ENCODE results near the gene AIFM2.
"Not testable (repeated sequence)": the region's sequence is repeated elsewhere in the genome, so short reads cannot be mapped to it uniquely, and the experiment has no call there.

The AIFM2 gene

DNA sequence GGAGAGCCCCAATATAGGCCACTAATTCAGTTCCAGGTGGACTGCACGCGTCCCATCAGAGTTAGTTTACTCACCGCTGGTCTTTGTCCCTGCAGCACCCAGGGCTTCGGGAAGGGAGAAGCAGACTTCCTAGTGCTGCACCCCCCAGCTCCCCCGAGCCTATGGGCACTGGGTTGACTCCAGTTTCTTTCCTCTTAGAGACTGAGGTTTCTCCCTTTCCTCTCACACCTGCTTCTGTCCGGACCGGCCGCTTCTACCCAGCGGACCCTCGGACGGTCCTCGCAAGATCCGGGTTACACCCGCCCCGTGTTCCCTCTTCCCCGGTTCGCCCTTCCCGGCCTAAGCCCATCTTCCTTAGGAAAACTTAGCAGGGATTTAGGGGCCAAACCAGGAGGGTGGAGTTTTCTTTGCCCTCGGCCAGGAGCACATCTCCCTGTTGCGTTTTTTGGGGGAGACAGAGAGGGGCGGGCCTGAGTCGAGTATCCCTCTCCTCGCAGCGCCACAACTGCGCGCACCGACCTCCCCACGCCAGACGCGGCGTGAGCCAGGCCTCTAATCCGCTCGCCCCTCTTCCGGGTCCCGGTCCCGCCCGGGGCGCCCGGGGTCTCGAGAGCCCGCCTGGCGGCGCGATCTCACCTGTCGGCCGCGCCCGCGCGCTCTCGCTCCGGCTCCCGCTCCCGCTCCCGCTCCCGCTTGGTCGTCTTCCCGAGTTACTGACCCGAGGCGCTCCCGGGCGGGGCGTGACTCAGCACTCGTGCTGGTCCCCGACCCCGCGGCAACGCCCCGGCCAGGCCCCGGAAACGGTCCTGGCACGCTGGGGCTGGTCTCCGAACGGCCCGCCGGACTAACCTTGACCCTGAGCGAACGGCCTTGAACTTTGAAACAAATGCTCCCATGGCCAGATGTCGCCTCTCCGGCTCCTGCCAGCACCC, at the start of gene AIFM2:
TSS of gene AIFM2 (minus strand) at position 728 of the 932 bp plus-strand sequence. CDS start 8,741 bp downstream, outside the sequence.
- DNase-seq (ENCODE audit: low read depth) = no peak

DNA sequence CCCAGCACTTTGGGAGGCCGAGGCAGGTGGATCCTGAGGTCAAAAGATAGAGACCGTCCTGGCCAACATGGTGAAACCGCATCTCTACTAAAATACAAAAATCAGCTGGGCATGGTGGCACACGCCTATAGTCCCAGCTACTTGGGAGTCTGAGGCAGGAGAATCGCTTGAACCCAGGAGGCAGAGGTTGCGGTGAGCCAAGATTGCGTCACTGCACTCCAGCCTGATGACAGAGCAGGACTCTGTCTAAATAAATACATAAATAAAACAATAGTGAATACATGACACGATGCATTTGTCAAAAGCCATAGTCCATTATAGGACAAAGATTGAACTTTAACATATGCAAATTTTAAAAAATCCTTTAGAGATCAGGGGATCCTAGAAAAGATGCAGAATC, 46.6 kb upstream of the AIFM2 start:
- DNase-seq (ENCODE audit: low read depth) = not testable (repeated sequence)

DNA sequence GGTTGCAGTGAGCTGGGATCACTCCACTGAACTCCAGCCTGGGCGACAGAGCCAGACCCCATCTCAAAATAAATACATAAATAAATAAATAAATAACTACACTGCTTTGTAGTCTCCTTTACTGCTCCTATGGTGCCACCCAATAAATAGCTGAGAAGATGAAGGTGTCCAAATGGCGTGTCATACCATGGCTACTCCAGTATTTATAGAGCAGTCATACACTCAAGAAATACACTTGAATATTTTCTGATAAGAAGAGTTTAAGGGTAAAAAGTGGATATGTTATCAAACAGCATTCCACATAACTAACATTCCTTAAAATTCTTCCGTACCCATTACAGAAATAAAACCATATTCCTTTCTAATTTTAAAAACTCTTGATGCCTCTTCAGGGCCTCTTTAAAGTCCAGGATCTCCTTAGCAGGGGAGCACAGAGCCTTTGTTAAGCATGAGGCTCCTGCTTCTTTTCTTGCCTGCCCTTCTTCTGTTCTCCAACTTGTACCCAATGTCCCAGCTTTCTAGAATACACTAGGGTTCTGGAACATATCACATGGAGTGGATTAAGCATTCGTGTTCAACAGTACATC, 45.6 kb upstream of the AIFM2 start:
- no peak for DNase-seq (ENCODE audit: low read depth)

GRCh38 chr10:70176441-70176840, 43.8 kb upstream of the AIFM2 start:
- no peak for DNase-seq (ENCODE audit: low read depth)

GRCh38 chr10:70175516-70175915, 42.9 kb upstream of the AIFM2 start:
- DNase-seq (ENCODE audit: low read depth) = no peak

DNA sequence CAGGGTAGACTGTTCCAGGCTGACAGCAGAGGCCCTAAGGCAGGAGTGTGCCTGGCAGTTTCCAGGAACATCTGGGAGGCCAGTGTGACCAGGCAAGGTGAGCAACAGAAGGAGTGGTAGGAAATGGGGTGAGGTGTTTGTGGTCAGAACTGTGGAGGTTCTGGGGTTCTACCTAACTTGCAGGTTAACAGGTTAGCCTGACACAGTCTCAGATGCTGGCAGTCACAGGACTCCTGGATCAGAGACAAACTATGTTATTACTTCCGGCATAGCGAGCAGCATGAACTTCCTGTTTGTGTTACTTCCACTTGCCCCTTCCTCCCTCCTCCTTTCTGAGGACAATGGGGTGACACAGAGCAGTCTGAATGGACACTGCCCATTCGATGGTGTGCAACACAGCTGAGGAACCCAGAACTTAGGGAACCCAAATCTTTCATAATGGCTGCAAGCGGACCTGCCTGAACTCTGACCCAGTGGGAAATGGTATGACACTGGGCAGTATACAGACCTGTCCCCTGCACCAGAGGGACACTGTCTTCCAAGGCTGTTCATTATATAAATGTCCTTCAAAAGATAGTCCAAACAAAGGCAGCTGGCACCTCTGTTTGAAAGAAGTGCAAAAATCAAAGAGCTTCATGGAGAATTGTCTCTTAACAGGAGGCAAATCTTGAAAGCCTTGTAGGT, 41.6 kb upstream of the AIFM2 start:
- DNase-seq (ENCODE audit: low read depth) = no peak

DNA sequence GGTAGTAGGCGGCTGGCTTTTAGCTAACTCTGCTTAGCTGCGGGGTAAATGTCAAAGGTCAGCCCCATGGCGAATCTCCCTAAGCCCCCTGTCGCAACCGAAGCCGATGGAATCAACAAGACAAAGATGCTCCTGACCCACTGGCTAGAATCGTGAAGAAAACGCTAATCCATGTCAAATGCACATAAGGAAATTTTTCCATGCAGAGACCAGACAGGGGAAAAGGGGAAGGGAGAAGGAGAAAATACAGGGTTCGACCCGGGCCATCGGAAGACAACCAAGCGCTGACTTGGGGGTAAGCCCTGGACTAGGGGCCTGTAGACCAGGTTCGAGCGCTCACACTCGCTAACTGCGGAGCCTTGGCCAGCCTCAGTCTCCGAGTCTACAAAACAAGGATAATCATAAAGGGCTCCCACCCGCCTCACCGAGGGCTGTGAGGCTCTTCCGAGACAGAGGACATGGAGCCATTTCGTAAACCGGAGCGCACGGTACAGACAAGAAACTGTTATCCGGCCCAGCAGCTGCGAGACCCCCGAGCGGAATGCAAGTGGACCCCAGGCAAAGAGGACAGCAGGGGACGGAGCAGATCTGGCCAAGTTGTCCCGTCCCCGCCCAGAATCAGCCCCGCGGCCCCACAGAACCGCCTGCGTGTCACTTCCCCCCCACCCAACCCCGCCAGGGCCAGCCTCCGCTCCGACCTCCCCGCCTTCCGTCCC, 37.2 kb upstream of the AIFM2 start:
- DNase-seq (ENCODE audit: low read depth) = no peak

- no peak for DNase-seq (ENCODE audit: low read depth)
These were observed 36.4 kb upstream of the AIFM2 start for GRCh38 chr10:70169011-70169410.

DNA sequence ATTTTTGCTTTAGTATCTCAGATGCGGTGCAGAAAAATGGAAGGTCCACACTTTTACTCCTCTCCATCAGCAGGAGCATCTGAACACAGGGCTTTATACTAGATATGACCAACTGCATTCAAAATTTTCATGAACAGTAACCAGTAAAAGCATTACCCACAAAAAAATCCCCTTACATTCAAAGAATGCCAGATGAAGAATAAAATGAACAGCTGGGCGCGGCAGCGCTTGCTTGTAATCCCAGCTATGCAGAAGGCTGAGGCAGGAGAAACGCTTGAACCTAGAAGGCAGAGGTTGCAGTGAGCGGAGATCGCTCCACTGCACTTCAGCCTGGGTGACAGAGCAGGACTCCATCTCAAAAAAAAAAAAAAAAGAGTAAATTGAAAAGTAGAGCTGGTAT, 34.6 kb upstream of the AIFM2 start:
- DNase-seq (ENCODE audit: low read depth) = no peak

GRCh38 chr10:70166394-70166793, 33.8 kb upstream of the AIFM2 start:
- no peak for DNase-seq (ENCODE audit: low read depth)

GRCh38 chr10:70164163-70164562, 31.5 kb upstream of the AIFM2 start:
- no peak for DNase-seq (ENCODE audit: low read depth)

- DNase-seq (ENCODE audit: low read depth) = no peak
These were observed 30.8 kb upstream of the AIFM2 start for GRCh38 chr10:70163448-70163847.

DNA sequence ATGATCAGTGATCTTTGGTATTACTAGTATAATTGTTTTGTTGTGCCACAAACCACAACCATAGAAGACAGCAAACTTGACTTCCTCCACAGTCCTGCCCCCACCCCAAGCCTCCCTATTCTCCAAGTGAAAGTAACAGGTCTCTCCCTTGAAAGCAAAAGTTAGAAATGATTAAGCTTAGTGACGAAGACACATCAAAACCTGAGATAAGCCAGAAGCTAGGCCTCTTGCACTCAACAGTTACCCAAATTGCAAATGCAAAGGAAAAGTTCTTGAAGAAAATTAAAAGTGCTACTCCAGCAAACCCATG, 30.2 kb upstream of the AIFM2 start:
- no peak for DNase-seq (ENCODE audit: low read depth)

- no peak for DNase-seq (ENCODE audit: low read depth)
These were observed 29.7 kb upstream of the AIFM2 start for GRCh38 chr10:70162151-70162891.

- no peak for DNase-seq (ENCODE audit: low read depth)
These were observed 28.2 kb upstream of the AIFM2 start for GRCh38 chr10:70160798-70161197.

GRCh38 chr10:70159366-70159765, 26.7 kb upstream of the AIFM2 start:
- DNase-seq (ENCODE audit: low read depth) = not testable (repeated sequence)

- no peak for DNase-seq (ENCODE audit: low read depth)
These were observed 25.5 kb upstream of the AIFM2 start for GRCh38 chr10:70158113-70158512.

- DNase-seq (ENCODE audit: low read depth) = no peak
These were observed 22.7 kb upstream of the AIFM2 start for GRCh38 chr10:70155255-70155838.

GRCh38 chr10:70148516-70148915, 15.9 kb upstream of the AIFM2 start:
- DNase-seq (ENCODE audit: low read depth) = no peak

- DNase-seq (ENCODE audit: low read depth) = no peak
These were observed 14.6 kb upstream of the AIFM2 start for GRCh38 chr10:70147259-70147625.

- peak; percentile 84 for DNase-seq (ENCODE audit: low read depth)
These were observed 14.0 kb upstream of the AIFM2 start, which contains the start of gene TYSND1 for GRCh38 chr10:70146489-70147258. TYSND1 (minus strand) TSS chr10:70146700; CDS start chr10:70146586, 114 bp downstream.
